EL (cell line): ENCODE measurements around the gene SYNPO2.
"Not testable (repeated sequence)": the region's sequence is repeated elsewhere in the genome, so short reads cannot be mapped to it uniquely, and the experiment has no call there.

ENCODE experiments used
- DNase-seq: peaks from one replicate; pipeline ENCODE4 v3.0.0-alpha.2; 2016

Gene SYNPO2

GRCh38 chr4:118888666-118889311 is at the start of gene SYNPO2:
Gene SYNPO2, plus strand, starts transcription at chr4:118888854. Its CDS starts 183 bp downstream, at chr4:118889037.
- peak; percentile 89 for DNase-seq

GRCh38 chr4:118839221-118839927 is 49.3 kb upstream of the SYNPO2 start:
- DNase-seq, result no peak

- peak; percentile 71 for DNase-seq
Observed at GRCh38 chr4:118842055-118842454, 46.6 kb upstream of the SYNPO2 start.

- no peak for DNase-seq
Observed at GRCh38 chr4:118843237-118843636, 45.4 kb upstream of the SYNPO2 start.

GRCh38 chr4:118845552-118846050 is 43.1 kb upstream of the SYNPO2 start:
- DNase-seq, result no peak

GRCh38 chr4:118846979-118847378 is 41.7 kb upstream of the SYNPO2 start:
- DNase-seq, result no peak

- no peak for DNase-seq
Observed at GRCh38 chr4:118848242-118848641, 40.4 kb upstream of the SYNPO2 start.

- DNase-seq, result no peak
Observed at GRCh38 chr4:118848901-118849300, 39.8 kb upstream of the SYNPO2 start.

GRCh38 chr4:118849867-118850487 is 38.7 kb upstream of the SYNPO2 start:
- DNase-seq, result no peak

- peak; percentile 31 for DNase-seq
Observed at GRCh38 chr4:118850488-118851173, 38.0 kb upstream of the SYNPO2 start.

GRCh38 chr4:118857760-118858159 is 30.9 kb upstream of the SYNPO2 start:
- DNase-seq, result no peak

GRCh38 chr4:118858779-118859178 is 29.9 kb upstream of the SYNPO2 start:
- DNase-seq, result no peak

GRCh38 chr4:118865091-118865708 is 23.5 kb upstream of the SYNPO2 start:
- peak; percentile 47 for DNase-seq

GRCh38 chr4:118866442-118866841 is 22.2 kb upstream of the SYNPO2 start:
- no peak for DNase-seq

- no peak for DNase-seq
Observed at GRCh38 chr4:118867311-118868067, 21.2 kb upstream of the SYNPO2 start.

GRCh38 chr4:118869808-118870342 is 18.8 kb upstream of the SYNPO2 start:
- peak; percentile 55 for DNase-seq

- DNase-seq, result no peak
Observed at GRCh38 chr4:118872181-118872580, 16.5 kb upstream of the SYNPO2 start.

- DNase-seq, result no peak
Observed at GRCh38 chr4:118877797-118878196, 10.9 kb upstream of the SYNPO2 start.

- DNase-seq, result not testable (repeated sequence)
Observed at GRCh38 chr4:118878507-118878906, 10.1 kb upstream of the SYNPO2 start.

GRCh38 chr4:118879409-118879808 is 9.2 kb upstream of the SYNPO2 start:
- DNase-seq, result no peak

GRCh38 chr4:118881512-118882146 is 7.0 kb upstream of the SYNPO2 start:
- DNase-seq, result no peak
